HepG2 (cell line): ENCODE measurements around the gene NREP. TPM values are rescaled to one million over a fixed set of nuclear protein-coding genes. Genes with fewer than 3 reads are reported as not detected.

ENCODE experiments used
- AGO2 ChIP-seq: fragments of 200-400 bp; formaldehyde crosslinking; optimal IDR thresholded peaks from 2 replicates; pipeline ENCODE3; 2017; ENCODE audit warnings: mild to moderate bottlenecking, low read depth, low read length, moderate library complexity
- CENPX ChIP-seq: sonication (generic); formaldehyde crosslinking; IDR thresholded peaks from 2 replicates; pipeline ENCODE4 v1.9.0; 2021; ENCODE audit warnings: mild to moderate bottlenecking, missing genetic modification reagents, moderate library complexity
- EHMT2 ChIP-seq: fragments of 200-600 bp; sonication (generic); IDR thresholded peaks from 2 replicates; pipeline ENCODE4 v1.7.0; 2017; ENCODE audit warnings: antibody characterized with exemption, low read depth, low read length, borderline replicate concordance
- ESRRA ChIP-seq: sonication (generic); formaldehyde crosslinking; IDR thresholded peaks from 2 replicates; pipeline ENCODE4 v1.5.1; 2020; ENCODE audit warnings: mild to moderate bottlenecking, low read depth, missing genetic modification reagents
- HOXD1 ChIP-seq: sonication (generic); formaldehyde crosslinking; IDR thresholded peaks from 2 replicates; pipeline ENCODE4 v1.5.0; 2020; ENCODE audit warnings: missing genetic modification reagents
- NBN ChIP-seq: fragments of 450-650 bp; conservative IDR thresholded peaks from 2 replicates; pipeline ENCODE4 v1.6.1; 2017
- SIN3B ChIP-seq: fragments of 150-350 bp; IDR thresholded peaks from 2 replicates; pipeline ENCODE4 v1.6.1; 2014; ENCODE audit warnings: low read length
- SMC3 ChIP-seq: IDR thresholded peaks from 2 replicates; pipeline ENCODE4 v1.6.1; 2011; ENCODE audit warnings: low read length, improper control_type of control experiment
- ZNF44 ChIP-seq: sonication (generic); formaldehyde crosslinking; IDR thresholded peaks from 2 replicates; pipeline ENCODE4 v1.5.1; 2020; ENCODE audit warnings: mild to moderate bottlenecking, missing genetic modification reagents
- ZNF781 ChIP-seq: sonication (generic); formaldehyde crosslinking; IDR thresholded peaks from 2 replicates; pipeline ENCODE4 v1.5.1; 2020; ENCODE audit warnings: borderline replicate concordance, mild to moderate bottlenecking, missing genetic modification reagents; ENCODE audit errors: not compliant biosample characterization
- ZSCAN22 ChIP-seq: sonication (generic); formaldehyde crosslinking; IDR thresholded peaks from 2 replicates; pipeline ENCODE4 v1.4.0; 2020; ENCODE audit warnings: mild to moderate bottlenecking, missing genetic modification reagents
- polyA plus RNA-seq, 8 experiments: library from polyadenylated mRNA; depleted of rRNA in 3 of 8; stranded (reverse) in 7 of 8; unstranded in 1 of 8; fragments of >200 nt; fragmentation: Illumina TruSeq in 4 of 8; extraction: Trizol in 4 of 8; gene quantifications; 2 replicates each; pipeline versions ENCODE4 v1.2.1 to v1.2.3, GENCODE V29; 2011 to 2016; ENCODE audit warnings: low read depth in 4 of 8, missing spikeins in 1 of 8, mixed read lengths in 1 of 8; ENCODE audit not compliant: insufficient read depth in 1 of 8
- total RNA-seq, 5 experiments: library from RNA; depleted of rRNA; stranded (reverse); fragments of >200 nt; fragmentation: Illumina TruSeq; extraction: Trizol; gene quantifications; 2 replicates each; pipeline ENCODE4 v1.2.3, GENCODE V29; 2016; ENCODE audit warnings: low read depth in 1 of 5
- TF ChIP-seq, protein P1 (sequence below): sonication (generic); formaldehyde crosslinking; IDR thresholded peaks from 2 replicates; pipeline ENCODE4 v1.4.0; 2020; ENCODE audit warnings: mild to moderate bottlenecking, missing genetic modification reagents, borderline replicate concordance
- TF ChIP-seq, protein P2 (sequence below): sonication (generic); formaldehyde crosslinking; IDR thresholded peaks from 2 replicates; pipeline ENCODE4 v1.4.0; 2020; ENCODE audit warnings: missing genetic modification reagents, borderline replicate concordance
- TF ChIP-seq, protein P3 (sequence below): sonication (generic); formaldehyde crosslinking; IDR thresholded peaks from 2 replicates; pipeline ENCODE4 v1.4.0; 2020; ENCODE audit warnings: mild to moderate bottlenecking, missing genetic modification reagents, borderline replicate concordance
- TF ChIP-seq, protein P4 (sequence below): sonication (generic); formaldehyde crosslinking; IDR thresholded peaks from 2 replicates; pipeline ENCODE4 v1.5.1; 2020; ENCODE audit warnings: missing genetic modification reagents, mild to moderate bottlenecking, borderline replicate concordance
- TF ChIP-seq, protein P5 (sequence below): sonication (generic); formaldehyde crosslinking; IDR thresholded peaks from 2 replicates; pipeline ENCODE4 v1.9.0; 2022; ENCODE audit warnings: missing genetic modification reagents, mild to moderate bottlenecking, borderline replicate concordance

The NREP gene
- total and polyA plus RNA-seq, 2 of the 13 experiments (the other 11 are each of a cell fraction or from before 2014, with no cell fraction given), result 40.5 to 102 TPM

DNA sequence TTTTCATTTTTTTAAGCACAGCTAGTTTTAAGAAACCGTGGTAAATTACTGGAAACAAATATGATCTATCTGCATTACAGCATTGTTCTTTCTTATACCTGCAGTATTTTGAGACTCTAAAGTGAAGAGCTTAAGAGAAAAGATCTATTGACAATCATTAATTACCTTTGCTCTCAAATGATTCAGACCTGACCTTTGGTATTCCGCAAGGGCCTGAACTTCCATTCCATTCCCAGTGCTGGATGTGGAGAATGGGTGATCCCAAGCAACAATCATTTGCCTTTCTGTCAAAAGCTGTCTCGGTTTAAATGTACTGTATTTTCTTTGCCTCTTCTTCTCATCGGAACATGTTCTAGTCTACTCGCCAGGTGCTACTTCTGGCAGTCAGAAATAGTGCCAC is 18.9 kb downstream of the NREP start (continued):
- TF ChIP-seq, protein P1, sequence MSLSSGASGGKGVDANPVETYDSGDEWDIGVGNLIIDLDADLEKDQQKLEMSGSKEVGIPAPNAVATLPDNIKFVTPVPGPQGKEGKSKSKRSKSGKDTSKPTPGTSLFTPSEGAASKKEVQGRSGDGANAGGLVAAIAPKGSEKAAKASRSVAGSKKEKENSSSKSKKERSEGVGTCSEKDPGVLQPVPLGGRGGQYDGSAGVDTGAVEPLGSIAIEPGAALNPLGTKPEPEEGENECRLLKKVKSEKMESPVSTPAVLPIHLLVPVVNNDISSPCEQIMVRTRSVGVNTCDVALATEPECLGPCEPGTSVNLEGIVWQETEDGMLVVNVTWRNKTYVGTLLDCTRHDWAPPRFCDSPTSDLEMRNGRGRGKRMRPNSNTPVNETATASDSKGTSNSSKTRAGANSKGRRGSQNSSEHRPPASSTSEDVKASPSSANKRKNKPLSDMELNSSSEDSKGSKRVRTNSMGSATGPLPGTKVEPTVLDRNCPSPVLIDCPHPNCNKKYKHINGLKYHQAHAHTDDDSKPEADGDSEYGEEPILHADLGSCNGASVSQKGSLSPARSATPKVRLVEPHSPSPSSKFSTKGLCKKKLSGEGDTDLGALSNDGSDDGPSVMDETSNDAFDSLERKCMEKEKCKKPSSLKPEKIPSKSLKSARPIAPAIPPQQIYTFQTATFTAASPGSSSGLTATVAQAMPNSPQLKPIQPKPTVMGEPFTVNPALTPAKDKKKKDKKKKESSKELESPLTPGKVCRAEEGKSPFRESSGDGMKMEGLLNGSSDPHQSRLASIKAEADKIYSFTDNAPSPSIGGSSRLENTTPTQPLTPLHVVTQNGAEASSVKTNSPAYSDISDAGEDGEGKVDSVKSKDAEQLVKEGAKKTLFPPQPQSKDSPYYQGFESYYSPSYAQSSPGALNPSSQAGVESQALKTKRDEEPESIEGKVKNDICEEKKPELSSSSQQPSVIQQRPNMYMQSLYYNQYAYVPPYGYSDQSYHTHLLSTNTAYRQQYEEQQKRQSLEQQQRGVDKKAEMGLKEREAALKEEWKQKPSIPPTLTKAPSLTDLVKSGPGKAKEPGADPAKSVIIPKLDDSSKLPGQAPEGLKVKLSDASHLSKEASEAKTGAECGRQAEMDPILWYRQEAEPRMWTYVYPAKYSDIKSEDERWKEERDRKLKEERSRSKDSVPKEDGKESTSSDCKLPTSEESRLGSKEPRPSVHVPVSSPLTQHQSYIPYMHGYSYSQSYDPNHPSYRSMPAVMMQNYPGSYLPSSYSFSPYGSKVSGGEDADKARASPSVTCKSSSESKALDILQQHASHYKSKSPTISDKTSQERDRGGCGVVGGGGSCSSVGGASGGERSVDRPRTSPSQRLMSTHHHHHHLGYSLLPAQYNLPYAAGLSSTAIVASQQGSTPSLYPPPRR (CRISPR knock-in tag), result no peak
- TF ChIP-seq ZSCAN22 (CRISPR knock-in tag), result no peak
- TF ChIP-seq SMC3, result no peak
- no peak for TF ChIP-seq NBN
- TF ChIP-seq, protein P2, sequence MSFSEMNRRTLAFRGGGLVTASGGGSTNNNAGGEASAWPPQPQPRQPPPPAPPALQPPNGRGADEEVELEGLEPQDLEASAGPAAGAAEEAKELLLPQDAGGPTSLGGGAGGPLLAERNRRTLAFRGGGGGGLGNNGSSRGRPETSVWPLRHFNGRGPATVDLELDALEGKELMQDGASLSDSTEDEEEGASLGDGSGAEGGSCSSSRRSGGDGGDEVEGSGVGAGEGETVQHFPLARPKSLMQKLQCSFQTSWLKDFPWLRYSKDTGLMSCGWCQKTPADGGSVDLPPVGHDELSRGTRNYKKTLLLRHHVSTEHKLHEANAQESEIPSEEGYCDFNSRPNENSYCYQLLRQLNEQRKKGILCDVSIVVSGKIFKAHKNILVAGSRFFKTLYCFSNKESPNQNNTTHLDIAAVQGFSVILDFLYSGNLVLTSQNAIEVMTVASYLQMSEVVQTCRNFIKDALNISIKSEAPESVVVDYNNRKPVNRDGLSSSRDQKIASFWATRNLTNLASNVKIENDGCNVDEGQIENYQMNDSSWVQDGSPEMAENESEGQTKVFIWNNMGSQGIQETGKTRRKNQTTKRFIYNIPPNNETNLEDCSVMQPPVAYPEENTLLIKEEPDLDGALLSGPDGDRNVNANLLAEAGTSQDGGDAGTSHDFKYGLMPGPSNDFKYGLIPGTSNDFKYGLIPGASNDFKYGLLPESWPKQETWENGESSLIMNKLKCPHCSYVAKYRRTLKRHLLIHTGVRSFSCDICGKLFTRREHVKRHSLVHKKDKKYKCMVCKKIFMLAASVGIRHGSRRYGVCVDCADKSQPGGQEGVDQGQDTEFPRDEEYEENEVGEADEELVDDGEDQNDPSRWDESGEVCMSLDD (CRISPR knock-in tag), result no peak
- TF ChIP-seq, protein P3, sequence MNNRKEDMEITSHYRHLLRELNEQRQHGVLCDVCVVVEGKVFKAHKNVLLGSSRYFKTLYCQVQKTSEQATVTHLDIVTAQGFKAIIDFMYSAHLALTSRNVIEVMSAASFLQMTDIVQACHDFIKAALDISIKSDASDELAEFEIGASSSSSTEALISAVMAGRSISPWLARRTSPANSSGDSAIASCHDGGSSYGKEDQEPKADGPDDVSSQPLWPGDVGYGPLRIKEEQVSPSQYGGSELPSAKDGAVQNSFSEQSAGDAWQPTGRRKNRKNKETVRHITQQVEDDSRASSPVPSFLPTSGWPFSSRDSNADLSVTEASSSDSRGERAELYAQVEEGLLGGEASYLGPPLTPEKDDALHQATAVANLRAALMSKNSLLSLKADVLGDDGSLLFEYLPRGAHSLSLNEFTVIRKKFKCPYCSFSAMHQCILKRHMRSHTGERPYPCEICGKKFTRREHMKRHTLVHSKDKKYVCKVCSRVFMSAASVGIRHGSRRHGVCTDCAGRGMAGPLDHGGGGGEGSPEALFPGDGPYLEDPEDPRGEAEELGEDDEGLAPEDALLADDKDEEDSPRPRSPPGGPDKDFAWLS (CRISPR knock-in tag), result no peak
- no peak for TF ChIP-seq ESRRA (CRISPR knock-in tag)
- TF ChIP-seq AGO2, result no peak
- no peak for TF ChIP-seq HOXD1 (CRISPR knock-in tag)
- TF ChIP-seq, protein P4, sequence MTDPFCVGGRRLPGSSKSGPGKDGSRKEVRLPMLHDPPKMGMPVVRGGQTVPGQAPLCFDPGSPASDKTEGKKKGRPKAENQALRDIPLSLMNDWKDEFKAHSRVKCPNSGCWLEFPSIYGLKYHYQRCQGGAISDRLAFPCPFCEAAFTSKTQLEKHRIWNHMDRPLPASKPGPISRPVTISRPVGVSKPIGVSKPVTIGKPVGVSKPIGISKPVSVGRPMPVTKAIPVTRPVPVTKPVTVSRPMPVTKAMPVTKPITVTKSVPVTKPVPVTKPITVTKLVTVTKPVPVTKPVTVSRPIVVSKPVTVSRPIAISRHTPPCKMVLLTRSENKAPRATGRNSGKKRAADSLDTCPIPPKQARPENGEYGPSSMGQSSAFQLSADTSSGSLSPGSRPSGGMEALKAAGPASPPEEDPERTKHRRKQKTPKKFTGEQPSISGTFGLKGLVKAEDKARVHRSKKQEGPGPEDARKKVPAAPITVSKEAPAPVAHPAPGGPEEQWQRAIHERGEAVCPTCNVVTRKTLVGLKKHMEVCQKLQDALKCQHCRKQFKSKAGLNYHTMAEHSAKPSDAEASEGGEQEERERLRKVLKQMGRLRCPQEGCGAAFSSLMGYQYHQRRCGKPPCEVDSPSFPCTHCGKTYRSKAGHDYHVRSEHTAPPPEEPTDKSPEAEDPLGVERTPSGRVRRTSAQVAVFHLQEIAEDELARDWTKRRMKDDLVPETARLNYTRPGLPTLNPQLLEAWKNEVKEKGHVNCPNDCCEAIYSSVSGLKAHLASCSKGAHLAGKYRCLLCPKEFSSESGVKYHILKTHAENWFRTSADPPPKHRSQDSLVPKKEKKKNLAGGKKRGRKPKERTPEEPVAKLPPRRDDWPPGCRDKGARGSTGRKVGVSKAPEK (CRISPR knock-in tag), result no peak
- no peak for TF ChIP-seq SIN3B
- no peak for TF ChIP-seq ZNF44 (CRISPR knock-in tag)
- no peak for TF ChIP-seq ZNF781
- TF ChIP-seq, protein P5, sequence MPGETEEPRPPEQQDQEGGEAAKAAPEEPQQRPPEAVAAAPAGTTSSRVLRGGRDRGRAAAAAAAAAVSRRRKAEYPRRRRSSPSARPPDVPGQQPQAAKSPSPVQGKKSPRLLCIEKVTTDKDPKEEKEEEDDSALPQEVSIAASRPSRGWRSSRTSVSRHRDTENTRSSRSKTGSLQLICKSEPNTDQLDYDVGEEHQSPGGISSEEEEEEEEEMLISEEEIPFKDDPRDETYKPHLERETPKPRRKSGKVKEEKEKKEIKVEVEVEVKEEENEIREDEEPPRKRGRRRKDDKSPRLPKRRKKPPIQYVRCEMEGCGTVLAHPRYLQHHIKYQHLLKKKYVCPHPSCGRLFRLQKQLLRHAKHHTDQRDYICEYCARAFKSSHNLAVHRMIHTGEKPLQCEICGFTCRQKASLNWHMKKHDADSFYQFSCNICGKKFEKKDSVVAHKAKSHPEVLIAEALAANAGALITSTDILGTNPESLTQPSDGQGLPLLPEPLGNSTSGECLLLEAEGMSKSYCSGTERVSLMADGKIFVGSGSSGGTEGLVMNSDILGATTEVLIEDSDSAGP (CRISPR knock-in tag), result no peak
- TF ChIP-seq EHMT2, result no peak
- TF ChIP-seq CENPX, result no peak
